ENCODE data around the gene PTGIS. TPM values are rescaled to one million over a fixed set of nuclear protein-coding genes. Genes with fewer than 3 reads are reported as not detected.

PTGIS gene
- total RNA-seq, 1 experiment from 2014 or later, result 20.0 TPM

GRCh38 chr20:49570828-49571552, 3.1 kb upstream of the PTGIS start:
- no peaks in the 10 kb centered on the region for H4K20me1 ChIP-seq (ENCODE audit: control insufficient read depth, insufficient read depth, insufficient read length)
- no peak overlapping the region for H3T11ph ChIP-seq (ENCODE audit: low read length)
- peak overlapping the region; percentile 34 for H2BK20ac ChIP-seq (ENCODE audit: low read depth, low read length, poor library complexity, severe bottlenecking)
- H3K79me1 ChIP-seq (ENCODE audit: insufficient read depth, low read depth, low read length, poor library complexity, severe bottlenecking), result no peaks in the 10 kb centered on the region
- no peaks in the 10 kb centered on the region for H3K27me3 ChIP-seq (ENCODE audit: insufficient read depth, low read length)
- DNase-seq, result no peak
- Mint-ChIP-seq H3K27ac (peak overlapping the region in 1 of 3 experiments; percentile 39; a peak in 2 of 7 replicates), H3K4me1 (peaks cover 30 to 63% of the 10 kb centered on the region in 2 experiments), H3K36me3 (ENCODE audit: insufficient read depth in 1 of 3, low read depth in 3 of 3) (no peaks in the 10 kb centered on the region; a peak in 1 of 7 replicates), H3K4me3 (no peak overlapping the region), H3K9me3 (no peaks in the 10 kb centered on the region), H3K27me3 (ENCODE audit: low read depth) (peaks cover 4% of the 10 kb centered on the region)
- no peak overlapping the region for H2AFZ ChIP-seq (ENCODE audit: low read length)
- no peak overlapping the region for H2BK12ac ChIP-seq (ENCODE audit: insufficient read length, low read depth, low read length)
- no peak overlapping the region for H3K27ac ChIP-seq (ENCODE audit: insufficient read length, low read depth, low read length)
- H4K8ac ChIP-seq (replicated peaks; ENCODE audit: insufficient read length, low read depth, low read length), result no peak overlapping the region
- no peak overlapping the region for H2BK120ac ChIP-seq (ENCODE audit: low read depth, low read length, poor library complexity, severe bottlenecking)
- no peak for TF ChIP-seq CTCF (conservative IDR thresholded peaks at IDR 0.05)
- H3K56ac ChIP-seq (ENCODE audit: insufficient read length, low read depth, low read length), result no peak overlapping the region
- no peak overlapping the region for H4K5ac ChIP-seq (ENCODE audit: insufficient read length, low read depth, low read length)
- H2AK5ac ChIP-seq (ENCODE audit: insufficient read length, low read length), result no peak overlapping the region
- H3K9ac ChIP-seq (ENCODE audit: extremely low read depth, insufficient read length, low read length), result no peak overlapping the region
- no peak overlapping the region for H4K91ac ChIP-seq (ENCODE audit: insufficient read length, low read depth, low read length)
- H3K18ac ChIP-seq (ENCODE audit: insufficient read length, low read depth, low read length), result no peak overlapping the region
- no peak overlapping the region for H3K23ac ChIP-seq (ENCODE audit: insufficient read length, low read depth, low read length)
- no peak overlapping the region for H3K4ac ChIP-seq (ENCODE audit: low read depth, low read length)
- H3K4me1 ChIP-seq (ENCODE audit: insufficient read depth, low read length), result peaks cover 5% of the 10 kb centered on the region
- H3K23me2 ChIP-seq (ENCODE audit: insufficient read length, low read depth, low read length, poor library complexity, severe bottlenecking), result peaks cover 11% of the 10 kb centered on the region
- H2BK15ac ChIP-seq (ENCODE audit: low read depth, low read length), result no peak overlapping the region
- H3K14ac ChIP-seq (ENCODE audit: insufficient read depth, low read length), result no peak overlapping the region
- no peak overlapping the region for H3K4me2 ChIP-seq (ENCODE audit: insufficient read depth, insufficient read length, low read length)
- H2BK5ac ChIP-seq (ENCODE audit: insufficient read length, low read length), result no peak overlapping the region
- no peaks in the 10 kb centered on the region for H3K79me2 ChIP-seq (ENCODE audit: insufficient read depth, low read length)
- no CpG with 5 or more reads among the region's 11 CpGs for WGBS (ENCODE audit: extremely low coverage, insufficient read length, low lambda C conversion rate)
- no peaks in the 10 kb centered on the region for H3K9me3 ChIP-seq (ENCODE audit: control insufficient read depth, low read depth, low read length)

All from H9 (cell line).